HG02610 (cell line): ENCODE results near the gene SPAG9.
"Not testable (repeated sequence)": the region's sequence is repeated elsewhere in the genome, so short reads cannot be mapped to it uniquely, and the experiment has no call there.

Source experiments
- ATAC-seq: cut with Tn5 transposase; IDR thresholded peaks from one replicate; pipeline ENCODE4 v1.9.1; 2021; ENCODE audit warnings: mild to moderate bottlenecking, moderate library complexity; ENCODE audit not compliant: unreplicated experiment

Gene SPAG9

DNA sequence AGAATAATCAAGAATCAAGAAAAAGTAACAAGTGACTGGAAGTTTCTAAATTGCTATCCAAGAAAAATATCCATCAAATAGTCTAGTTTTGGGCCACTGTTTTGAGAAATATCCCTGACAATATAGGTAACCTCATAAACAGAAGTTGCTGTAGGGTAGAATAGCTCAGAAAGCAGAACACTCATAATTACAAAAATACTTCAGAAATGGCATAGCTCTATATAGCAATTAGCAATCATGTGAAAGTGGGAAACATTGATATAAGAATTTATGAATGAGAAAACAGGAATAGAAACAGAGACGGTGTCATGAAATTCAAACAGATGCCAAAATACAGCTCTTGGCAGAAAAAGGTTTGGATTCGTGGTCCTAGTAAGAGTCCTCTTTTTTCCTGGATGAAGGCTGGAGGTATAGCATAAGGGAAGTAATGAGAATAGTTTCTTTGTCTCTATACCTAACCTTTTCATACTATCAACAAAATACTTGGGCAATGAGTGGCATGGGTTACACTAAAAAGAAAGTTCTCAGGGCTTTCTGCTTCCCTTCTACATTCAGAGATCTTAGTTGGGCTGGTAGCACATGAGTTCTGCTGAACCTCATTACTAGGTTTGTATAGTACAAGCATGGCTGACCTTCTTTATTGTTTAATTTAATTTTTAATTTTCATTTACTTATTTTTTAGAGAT is 33.5 kb downstream of the SPAG9 start:
- ATAC-seq: no peak

GRCh38 chr17:51085150-51085805 is 35.4 kb downstream of the SPAG9 start:
- no peak for ATAC-seq

GRCh38 chr17:51083981-51084380 is 36.7 kb downstream of the SPAG9 start:
- ATAC-seq: no peak

- ATAC-seq: not testable (repeated sequence)
Observed at GRCh38 chr17:51083364-51083763, 37.3 kb downstream of the SPAG9 start.

- no peak for ATAC-seq
Observed at GRCh38 chr17:51079049-51079448, 41.6 kb downstream of the SPAG9 start.

- ATAC-seq: no peak
Observed at GRCh38 chr17:51078009-51078592, 42.6 kb downstream of the SPAG9 start.

DNA sequence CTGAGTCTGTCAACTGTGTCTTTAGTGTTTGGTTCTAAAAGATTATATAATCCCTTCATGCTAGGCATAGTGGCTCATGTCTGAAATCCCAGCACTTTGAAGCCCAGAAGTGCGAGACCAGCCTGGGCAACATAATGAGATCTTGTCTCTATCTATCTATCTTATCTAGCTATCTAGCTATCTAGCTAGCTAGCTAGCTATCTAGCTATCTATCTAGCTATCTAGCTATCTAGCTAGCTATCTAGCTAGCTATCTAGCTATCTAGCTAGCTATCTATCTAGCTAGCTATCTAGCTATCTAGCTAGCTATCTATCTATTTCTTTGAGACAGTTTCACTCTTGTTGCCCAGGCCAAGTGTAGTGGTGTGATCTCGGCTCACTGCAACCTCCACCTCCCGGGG is 43.8 kb downstream of the SPAG9 start:
- ATAC-seq: no peak

- no peak for ATAC-seq
Observed at GRCh38 chr17:51071556-51071955, 49.1 kb downstream of the SPAG9 start.

DNA sequence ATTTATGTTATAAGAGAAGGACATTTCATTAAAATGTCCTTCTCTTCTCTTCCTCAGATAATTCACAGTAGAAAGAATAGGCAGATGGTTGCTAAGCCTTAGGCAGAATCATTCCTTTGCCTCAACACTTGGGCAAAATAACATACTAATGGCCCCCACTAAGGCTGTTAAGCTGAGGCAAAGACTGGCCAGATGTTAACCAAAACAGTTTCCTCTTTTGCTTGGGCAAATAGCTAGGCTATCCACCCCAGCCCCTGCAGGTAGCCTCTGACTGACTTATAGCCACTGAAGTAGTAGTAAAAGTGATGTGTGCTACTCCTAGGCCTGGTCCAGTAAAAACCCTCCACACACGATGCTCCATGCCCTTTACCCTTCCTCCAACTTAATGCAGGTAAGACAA is 55.2 kb downstream of the SPAG9 start:
- no peak for ATAC-seq

DNA sequence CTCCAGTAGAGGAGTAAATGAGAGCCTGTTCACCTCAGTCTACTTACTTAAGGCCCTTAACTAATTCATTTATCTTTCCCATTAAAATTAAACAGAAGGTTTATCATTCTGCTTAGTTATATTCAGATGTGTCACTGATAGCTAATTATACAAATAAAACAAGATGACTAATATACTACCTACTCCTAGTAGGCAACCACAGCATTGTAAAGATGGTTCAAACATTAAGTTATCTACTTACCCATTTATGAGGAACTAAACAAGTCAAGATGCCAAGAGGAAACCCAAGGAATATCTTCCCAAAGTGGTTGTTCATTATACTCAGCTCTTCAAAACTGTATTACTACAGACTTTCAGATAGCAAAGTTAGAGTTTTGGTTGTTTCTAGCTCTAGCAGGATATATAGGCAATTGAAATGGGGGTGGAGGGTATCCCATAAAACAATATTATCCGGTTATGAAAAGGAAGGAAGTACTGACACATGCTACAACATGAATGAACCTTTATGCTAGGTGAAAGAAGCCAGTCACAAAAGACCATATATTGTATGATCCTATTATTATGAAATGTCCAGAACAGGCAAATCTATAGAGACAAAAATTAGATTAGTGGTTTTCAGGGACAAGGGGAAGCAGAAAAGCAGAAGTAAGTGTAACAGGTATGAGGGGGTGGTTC is 56.5 kb downstream of the SPAG9 start:
- no peak for ATAC-seq

GRCh38 chr17:51060396-51060795 is 60.3 kb downstream of the SPAG9 start:
- ATAC-seq: no peak

GRCh38 chr17:51059781-51060180 is 60.9 kb downstream of the SPAG9 start:
- no peak for ATAC-seq

GRCh38 chr17:51057534-51057933 is 63.1 kb downstream of the SPAG9 start:
- ATAC-seq: no peak

GRCh38 chr17:51056813-51057510 is 63.7 kb downstream of the SPAG9 start:
- no peak for ATAC-seq

DNA sequence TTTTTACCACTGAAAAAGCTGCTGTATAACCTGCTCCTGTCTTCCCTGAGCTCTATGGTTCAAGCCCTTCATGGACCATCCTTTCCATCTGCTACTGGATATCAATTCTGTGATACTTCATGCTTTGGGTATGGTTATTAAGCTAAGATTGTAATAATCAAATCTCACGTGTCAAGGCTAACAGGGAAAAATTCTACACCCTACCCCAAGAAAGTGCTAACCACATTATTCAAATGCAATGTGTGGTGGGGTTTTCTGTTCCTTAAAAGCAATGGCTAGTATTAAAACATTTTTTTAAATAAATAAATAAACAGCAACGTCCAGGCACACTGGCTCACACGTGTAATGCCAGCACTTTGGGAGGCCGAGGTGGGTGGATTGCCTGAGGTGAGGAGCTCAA is 65.9 kb downstream of the SPAG9 start:
- no peak for ATAC-seq

DNA sequence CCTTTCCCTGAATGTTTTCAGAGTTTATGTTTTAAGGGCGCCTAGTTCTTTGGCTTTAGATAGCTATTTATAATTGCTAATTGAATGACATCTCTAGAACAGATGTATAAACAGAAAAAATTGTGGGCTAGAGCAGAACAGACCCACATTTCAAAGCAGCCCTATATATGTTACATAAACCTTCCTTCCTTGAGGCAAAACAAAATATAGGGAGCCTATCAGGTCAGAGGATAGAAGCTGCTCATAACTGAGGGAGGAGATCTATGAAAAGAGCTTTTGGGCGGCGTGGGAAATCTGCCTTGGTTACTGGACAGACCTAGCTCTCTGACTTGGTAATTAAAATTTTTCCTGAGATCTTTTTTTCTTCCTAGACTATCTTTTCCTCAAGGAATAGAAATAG is 68.4 kb downstream of the SPAG9 start:
- no peak for ATAC-seq

- ATAC-seq: peak; percentile 86
Observed at GRCh38 chr17:51050291-51051033, 70.2 kb downstream of the SPAG9 start.

GRCh38 chr17:51046514-51047384 is 73.9 kb downstream of the SPAG9 start:
- ATAC-seq: no peak

DNA sequence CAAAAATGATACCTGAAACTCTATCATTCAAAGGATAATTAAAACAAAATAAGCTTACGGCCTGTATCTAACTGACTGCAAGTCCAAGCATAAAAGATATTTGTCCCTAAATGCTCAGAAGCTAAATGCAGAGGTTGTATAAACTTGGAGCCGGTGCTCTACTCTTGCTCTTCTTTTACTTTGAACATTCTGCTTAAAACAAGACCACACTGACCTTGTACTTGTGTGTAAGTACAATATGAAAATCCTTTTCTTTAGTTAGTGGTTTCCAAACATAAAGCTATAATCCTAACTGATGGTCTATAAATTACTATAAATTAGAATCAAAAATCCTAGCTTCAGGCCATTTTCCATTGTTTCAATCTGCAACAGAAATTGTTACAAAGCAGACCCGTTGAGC is 74.6 kb downstream of the SPAG9 start:
- ATAC-seq: no peak

GRCh38 chr17:51045621-51046020 is 75.0 kb downstream of the SPAG9 start:
- ATAC-seq: no peak
